GM19099 (cell line): ENCODE measurements around the gene ITGA8.

Experiments used
- POLR2A ChIP-seq: IDR thresholded peaks from 3 replicates; pipeline ENCODE4 v1.6.1; 2011; ENCODE audit warnings: low read depth; ENCODE audit not compliant: insufficient read length; ENCODE audit errors: extremely low read depth

The ITGA8 gene

GRCh38 chr10:15562116-15562515 is 157.6 kb downstream of the ITGA8 start:
- no peak for TF ChIP-seq POLR2A

GRCh38 chr10:15558136-15558535 is 161.6 kb downstream of the ITGA8 start:
- TF ChIP-seq POLR2A = no peak

DNA sequence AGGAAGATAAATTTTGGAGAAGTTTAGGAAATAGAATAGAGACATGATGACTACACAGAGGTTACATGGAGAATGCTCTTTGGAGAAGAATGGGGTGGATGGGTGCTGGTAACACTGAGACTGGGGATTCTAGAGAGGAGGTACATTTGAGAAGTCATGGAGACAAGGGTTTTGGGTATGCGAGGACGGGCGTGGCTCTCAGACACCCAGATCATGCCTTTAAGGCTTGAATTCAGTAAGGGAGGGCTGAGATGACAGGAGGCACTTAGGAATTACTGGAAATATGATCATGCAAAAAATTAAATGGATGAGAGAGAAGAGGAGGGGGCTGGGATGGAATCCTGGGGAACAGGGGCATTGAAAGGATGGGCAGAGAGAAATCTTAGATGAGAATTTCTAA is 168.8 kb downstream of the ITGA8 start:
- TF ChIP-seq POLR2A = no peak

GRCh38 chr10:15548331-15548730 is 171.4 kb downstream of the ITGA8 start:
- no peak for TF ChIP-seq POLR2A

GRCh38 chr10:15546606-15547005 is 173.1 kb downstream of the ITGA8 start:
- no peak for TF ChIP-seq POLR2A

GRCh38 chr10:15545884-15546283 is 173.8 kb downstream of the ITGA8 start:
- TF ChIP-seq POLR2A = no peak

GRCh38 chr10:15545266-15545665 is 174.5 kb downstream of the ITGA8 start:
- no peak for TF ChIP-seq POLR2A

GRCh38 chr10:15543994-15544393 is 175.7 kb downstream of the ITGA8 start:
- no peak for TF ChIP-seq POLR2A

- TF ChIP-seq POLR2A = no peak
These were observed 176.9 kb downstream of the ITGA8 start for GRCh38 chr10:15542817-15543216.

- TF ChIP-seq POLR2A = no peak
These were observed 178.3 kb downstream of the ITGA8 start for GRCh38 chr10:15541376-15541775.

- TF ChIP-seq POLR2A = no peak
These were observed 179.0 kb downstream of the ITGA8 start for GRCh38 chr10:15540727-15541126.

DNA sequence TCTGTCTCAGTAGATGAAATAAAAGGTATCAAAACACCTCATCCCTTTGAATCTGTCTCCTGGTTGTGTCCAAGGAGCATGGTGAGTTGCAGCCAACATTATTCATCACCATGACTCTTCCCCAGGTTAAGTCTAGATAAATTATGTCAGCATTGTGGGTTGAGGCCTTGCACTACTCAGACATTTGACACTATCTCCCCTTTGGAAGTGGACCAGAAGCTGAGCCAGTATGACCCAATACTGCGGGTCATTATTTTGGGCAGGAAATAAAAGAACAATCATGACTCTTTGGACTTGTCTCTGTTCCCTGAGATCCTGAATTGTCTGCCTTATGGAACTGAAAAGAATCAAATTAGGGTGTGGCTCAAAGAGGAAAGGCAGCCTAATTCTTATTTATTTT is 180.5 kb downstream of the ITGA8 start:
- TF ChIP-seq POLR2A = no peak

DNA sequence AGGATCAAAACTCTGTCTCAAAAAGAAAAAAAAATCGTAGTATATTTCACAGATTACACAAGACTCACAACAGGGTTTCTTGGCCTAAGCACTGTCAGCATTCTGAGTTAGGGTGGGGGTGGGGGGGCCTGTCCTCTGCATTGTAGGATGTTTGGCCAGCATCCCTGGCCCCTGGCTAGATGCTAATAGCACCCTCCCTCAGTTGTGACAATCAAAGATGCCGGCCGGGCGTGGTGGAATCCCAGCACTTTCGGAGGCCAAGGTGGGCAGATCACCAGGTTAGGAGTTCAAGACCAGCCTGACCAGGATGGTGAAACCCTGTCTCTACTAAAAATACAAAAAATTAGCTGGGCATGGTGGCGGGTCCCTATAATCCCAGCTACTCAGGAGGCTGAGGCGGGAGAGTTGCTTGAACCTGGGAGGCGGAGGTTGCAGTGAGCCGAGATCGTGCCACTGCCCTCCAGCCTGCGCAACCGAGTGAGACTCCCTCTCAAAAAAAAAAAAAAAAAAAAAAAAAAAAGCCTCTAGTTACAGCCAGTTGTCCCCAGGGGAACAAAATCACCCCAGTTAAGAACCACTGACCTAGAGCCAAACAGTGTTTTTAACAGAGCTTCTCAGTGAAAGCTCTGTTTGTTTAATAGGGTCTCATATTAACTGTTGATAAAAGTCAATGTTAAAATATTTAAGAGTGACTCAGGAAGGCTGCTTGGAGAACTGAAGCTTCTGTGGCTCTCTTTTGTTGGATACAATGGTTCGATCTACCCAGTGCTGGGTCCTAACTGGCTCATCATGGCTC is 187.6 kb downstream of the ITGA8 start:
- no peak for TF ChIP-seq POLR2A

- no peak for TF ChIP-seq POLR2A
These were observed 190.9 kb downstream of the ITGA8 start for GRCh38 chr10:15528859-15529239.

DNA sequence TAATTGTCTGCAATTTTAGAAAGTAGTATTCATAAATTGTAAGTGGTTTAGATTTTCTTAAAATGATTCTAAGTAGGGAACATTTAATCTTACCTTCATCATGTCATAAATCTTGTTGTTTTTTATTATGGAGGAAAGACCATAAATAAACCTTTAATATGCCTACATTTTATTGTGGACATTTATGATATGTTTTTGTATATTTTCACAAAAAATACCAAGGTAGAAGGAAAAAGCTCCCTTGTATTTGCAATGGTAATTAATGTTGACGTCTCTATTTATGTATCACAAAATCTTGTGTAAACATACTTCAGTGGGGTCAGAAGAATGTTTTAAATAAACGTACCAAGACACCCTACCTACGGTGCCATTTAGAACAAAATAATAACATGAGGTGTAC is 193.0 kb downstream of the ITGA8 start:
- TF ChIP-seq POLR2A = no peak

DNA sequence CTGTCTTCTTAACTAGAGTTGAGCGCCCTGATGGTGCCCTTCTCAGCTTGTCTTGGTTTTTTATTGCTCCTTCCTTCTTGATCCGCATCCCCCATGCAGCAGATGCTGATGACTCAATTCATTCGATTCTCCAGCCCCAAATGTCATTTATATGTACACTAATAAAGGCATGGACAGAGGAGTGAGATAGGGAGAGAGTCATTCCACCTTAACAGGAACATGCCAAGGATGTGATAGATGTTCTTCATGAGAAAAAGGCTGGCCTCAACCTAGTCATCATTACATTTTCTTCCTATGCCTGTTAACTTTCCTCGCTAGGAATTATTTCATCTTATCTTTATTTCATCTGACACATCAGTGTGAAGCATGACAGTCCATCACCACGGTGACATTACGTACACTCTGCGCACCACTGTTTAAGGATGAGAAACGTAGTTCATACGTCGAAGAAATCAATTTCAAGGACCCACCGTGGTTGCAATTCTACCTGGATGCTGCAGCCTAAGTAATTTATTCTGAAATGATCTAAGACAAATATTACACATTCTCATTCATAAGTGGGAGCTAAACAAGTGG is 198.3 kb downstream of the ITGA8 start:
- TF ChIP-seq POLR2A = no peak
